ENCODE data around the gene STXBP3.
"Not testable (repeated sequence)": the region's sequence is repeated elsewhere in the genome, so short reads cannot be mapped to it uniquely, and the experiment has no call there.

STXBP3 gene

DNA sequence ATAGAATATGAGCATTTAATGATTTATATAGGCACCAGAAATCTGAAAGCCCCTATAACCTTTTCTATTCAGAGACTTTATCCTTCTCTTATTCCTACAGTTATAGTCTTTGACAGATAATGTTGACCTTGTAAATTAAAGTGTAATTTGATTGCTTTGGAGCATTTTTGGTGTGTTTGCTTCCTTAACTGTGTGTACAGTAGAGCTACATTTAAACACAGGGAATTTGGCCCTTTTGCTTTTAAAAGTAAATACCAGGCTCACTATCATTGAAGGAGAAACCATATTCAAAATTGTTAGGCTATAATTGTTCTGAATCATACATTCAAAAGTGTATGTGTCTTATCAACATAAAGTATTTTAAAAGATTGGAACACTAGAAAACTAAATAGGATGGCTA is 33.0 kb downstream of the STXBP3 start:
- no peaks in the 10 kb centered on the region for H3K27me3 ChIP-seq (ENCODE audit: insufficient read depth, low read length)
- H3K9me3 ChIP-seq (ENCODE audit: insufficient read depth, low read depth, low read length), result peaks cover 13% of the 10 kb centered on the region
- H3K4me1 ChIP-seq (ENCODE audit: insufficient read depth, low read length), result no peaks in the 10 kb centered on the region
- no peak overlapping the region for H3K27ac ChIP-seq (ENCODE audit: low read depth, low read length)
- H3K4me3 ChIP-seq (ENCODE audit: low read length), result no peak overlapping the region
- no peak overlapping the region for H3K9ac ChIP-seq (ENCODE audit: low read depth, low read length)
- H3K36me3 ChIP-seq (ENCODE audit: insufficient read depth, low read length), result peaks cover 85% of the 10 kb centered on the region

DNA sequence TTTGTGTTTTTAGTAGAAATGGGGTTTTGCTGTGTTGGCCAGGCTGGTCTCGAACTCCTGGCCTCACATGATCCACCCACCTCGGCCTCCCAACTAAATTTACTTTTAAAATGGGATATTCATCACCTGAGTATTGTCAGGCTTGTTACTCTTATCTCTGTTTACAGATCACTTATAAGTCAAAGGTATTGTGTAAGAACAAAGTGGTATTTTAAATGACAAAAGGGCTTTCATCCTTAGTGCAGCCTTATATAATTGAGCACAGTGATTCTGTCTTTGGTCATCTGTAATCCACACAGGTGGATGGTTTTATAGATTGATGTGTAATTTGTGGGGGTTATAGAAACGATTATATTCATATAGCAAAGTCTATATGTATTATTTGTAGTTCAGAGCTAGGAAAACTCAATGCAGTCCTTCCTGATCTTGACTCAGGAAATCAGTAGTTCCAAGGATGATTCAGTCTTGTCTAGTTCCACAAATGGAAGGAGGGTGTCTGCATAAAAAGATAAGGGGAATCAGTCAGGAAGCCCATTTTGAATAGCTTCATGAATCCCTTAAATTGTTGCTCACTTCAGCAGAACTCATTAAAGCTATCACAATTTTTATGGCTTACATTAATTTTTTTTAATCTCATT is 34.6 kb downstream of the STXBP3 start:
- H3K9ac ChIP-seq (ENCODE audit: low read depth, low read length), result no peak overlapping the region
- H3K9me3 ChIP-seq (ENCODE audit: insufficient read depth, low read depth, low read length), result peaks cover 29% of the 10 kb centered on the region
- H3K36me3 ChIP-seq (ENCODE audit: insufficient read depth, low read length), result peaks cover 86% of the 10 kb centered on the region
- H3K4me3 ChIP-seq (ENCODE audit: low read length), result no peak overlapping the region
- no peaks in the 10 kb centered on the region for H3K4me1 ChIP-seq (ENCODE audit: insufficient read depth, low read length)
- WGBS, result 100% methylated on average over 1 of the region's 3 CpGs
- H3K27ac ChIP-seq (ENCODE audit: low read depth, low read length), result no peak overlapping the region
- no peaks in the 10 kb centered on the region for H3K27me3 ChIP-seq (ENCODE audit: insufficient read depth, low read length)

DNA sequence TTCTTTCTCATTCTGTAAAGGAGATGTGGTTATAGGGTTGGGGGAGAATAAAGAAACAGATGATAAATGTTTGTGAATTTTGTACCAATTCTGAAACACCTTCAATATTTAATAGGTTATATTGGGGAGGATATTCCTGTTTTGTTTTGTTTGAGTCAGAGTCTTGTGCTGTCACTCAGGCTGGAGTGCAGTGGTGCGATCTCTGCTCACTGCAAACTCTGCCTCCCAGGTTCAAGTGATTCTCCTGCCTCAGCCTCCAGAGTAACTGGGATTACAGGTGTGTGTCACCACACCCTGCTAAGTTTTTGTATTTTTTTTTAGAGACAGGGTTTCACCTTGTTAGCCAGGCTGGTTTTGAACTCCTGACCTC is 35.1 kb downstream of the STXBP3 start:
- H3K27ac ChIP-seq (ENCODE audit: low read depth, low read length); H3K27me3 ChIP-seq (ENCODE audit: insufficient read depth, low read length); H3K4me3 ChIP-seq (ENCODE audit: low read length); H3K4me1 ChIP-seq (ENCODE audit: insufficient read depth, low read length); H3K9ac ChIP-seq (ENCODE audit: low read depth, low read length): not testable (repeated sequence)
- Histone ChIP-seq H3K36me3 (ENCODE audit: insufficient read depth, low read length) (peaks cover 86% of the 10 kb centered on the region), H3K9me3 (ENCODE audit: insufficient read depth, low read depth, low read length) (peaks cover 34% of the 10 kb centered on the region)
- 100% methylated on average over 1 of the region's 1 CpG for WGBS

DNA sequence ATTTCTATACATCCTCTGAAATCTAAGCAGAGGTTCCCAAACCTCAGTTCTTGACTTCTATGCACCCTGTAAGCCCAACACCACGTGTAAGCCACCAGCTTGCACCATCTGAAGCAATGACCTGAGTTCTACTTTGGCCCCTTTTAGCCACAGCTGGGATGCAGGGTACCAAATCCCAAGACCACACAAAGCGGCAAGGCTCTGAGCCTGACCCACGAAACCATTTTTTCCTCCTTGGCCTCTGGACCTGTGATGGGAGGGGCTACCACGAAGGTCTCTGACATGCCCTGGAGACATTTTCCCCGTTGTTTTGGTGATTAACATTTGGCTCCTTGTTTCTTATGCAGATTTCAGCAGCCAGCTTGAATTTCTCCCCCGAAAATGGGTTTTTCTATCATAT is 38.8 kb downstream of the STXBP3 start:
- WGBS, result 92% methylated on average over 6 of the region's 6 CpGs
- H3K36me3 ChIP-seq (ENCODE audit: insufficient read depth, low read length), result peaks cover 64% of the 10 kb centered on the region
- no peak overlapping the region for H3K4me3 ChIP-seq (ENCODE audit: low read length)
- H3K4me1 ChIP-seq (ENCODE audit: insufficient read depth, low read length), result no peaks in the 10 kb centered on the region
- H3K27me3 ChIP-seq (ENCODE audit: insufficient read depth, low read length), result no peaks in the 10 kb centered on the region
- peaks cover 35% of the 10 kb centered on the region for H3K9me3 ChIP-seq (ENCODE audit: insufficient read depth, low read depth, low read length)
- H3K27ac ChIP-seq (ENCODE audit: low read depth, low read length), result no peak overlapping the region
- H3K9ac ChIP-seq (ENCODE audit: low read depth, low read length), result no peak overlapping the region

DNA sequence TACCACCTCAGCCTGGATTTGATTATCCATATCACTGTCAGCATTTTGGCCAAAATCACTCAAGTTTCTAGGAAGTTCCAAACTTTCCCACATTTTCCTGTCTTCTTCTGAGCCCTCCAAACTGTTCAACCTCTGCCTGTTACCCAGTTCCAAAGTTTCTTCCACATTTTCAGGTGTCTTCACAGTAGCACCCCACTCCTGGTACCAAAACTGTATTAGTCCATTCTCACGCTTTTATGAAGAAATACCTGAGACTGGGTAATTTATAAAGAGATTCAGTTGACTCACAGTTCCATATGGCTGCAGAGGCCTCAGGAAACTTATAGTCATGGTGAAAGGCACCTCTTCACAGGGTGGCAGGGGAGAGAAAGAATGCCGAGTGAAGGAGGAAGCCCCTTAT is 39.4 kb downstream of the STXBP3 start:
- no peak overlapping the region for H3K9ac ChIP-seq (ENCODE audit: low read depth, low read length)
- no peaks in the 10 kb centered on the region for H3K27me3 ChIP-seq (ENCODE audit: insufficient read depth, low read length)
- 94% methylated on average over 2 of the region's 2 CpGs for WGBS
- H3K4me3 ChIP-seq (ENCODE audit: low read length), result no peak overlapping the region
- peaks cover 64% of the 10 kb centered on the region for H3K36me3 ChIP-seq (ENCODE audit: insufficient read depth, low read length)
- no peaks in the 10 kb centered on the region for H3K4me1 ChIP-seq (ENCODE audit: insufficient read depth, low read length)
- peaks cover 35% of the 10 kb centered on the region for H3K9me3 ChIP-seq (ENCODE audit: insufficient read depth, low read depth, low read length)
- no peak overlapping the region for H3K27ac ChIP-seq (ENCODE audit: low read depth, low read length)

- Histone ChIP-seq H3K36me3 (ENCODE audit: insufficient read depth, low read length) (peaks cover 63% of the 10 kb centered on the region), H3K9me3 (ENCODE audit: insufficient read depth, low read depth, low read length) (peaks cover 19% of the 10 kb centered on the region)
- WGBS, result 91% methylated on average over 1 of the region's 1 CpG
These were observed 45.3 kb downstream of the STXBP3 start for GRCh38 chr1:108791790-108792189.

DNA sequence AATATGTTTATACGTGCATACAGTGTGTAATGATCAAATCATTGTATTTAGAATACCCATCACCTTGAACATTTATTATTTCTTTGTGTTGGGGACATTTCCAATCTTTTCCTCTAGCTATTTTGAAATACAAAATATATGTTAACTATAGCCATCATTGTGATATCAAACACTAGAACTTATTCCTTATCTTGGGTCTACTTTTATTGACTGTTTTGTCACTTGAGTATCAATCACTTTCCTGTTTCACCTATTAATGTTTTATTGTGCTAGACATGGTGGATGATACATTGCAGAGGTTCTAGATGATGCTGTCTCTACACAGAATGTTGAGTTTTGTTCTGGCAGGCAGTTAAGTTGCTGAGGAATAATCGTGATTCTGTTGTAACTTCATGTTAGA is 45.9 kb downstream of the STXBP3 start:
- Histone ChIP-seq H3K4me1 (ENCODE audit: insufficient read depth, low read length) (no peaks in the 10 kb centered on the region), H3K4me3 (ENCODE audit: low read length) (no peak overlapping the region), H3K36me3 (ENCODE audit: insufficient read depth, low read length) (peaks cover 62% of the 10 kb centered on the region), H3K27me3 (ENCODE audit: insufficient read depth, low read length) (no peaks in the 10 kb centered on the region), H3K9me3 (ENCODE audit: insufficient read depth, low read depth, low read length) (peaks cover 19% of the 10 kb centered on the region), H3K9ac (ENCODE audit: low read depth, low read length) (no peak overlapping the region), H3K27ac (ENCODE audit: low read depth, low read length) (no peak overlapping the region)
- WGBS, result 82% methylated on average over 1 of the region's 2 CpGs

More at GRCh38 chr1:108791790-108792189, 45.3 kb downstream of the STXBP3 start:
- no peak overlapping the region for H3K9ac ChIP-seq (ENCODE audit: low read depth, low read length)
- H3K27me3 ChIP-seq (ENCODE audit: insufficient read depth, low read length), result no peaks in the 10 kb centered on the region
- H3K4me1 ChIP-seq (ENCODE audit: insufficient read depth, low read length), result no peaks in the 10 kb centered on the region
- no peak overlapping the region for H3K4me3 ChIP-seq (ENCODE audit: low read length)
- H3K27ac ChIP-seq (ENCODE audit: low read depth, low read length), result no peak overlapping the region

DNA sequence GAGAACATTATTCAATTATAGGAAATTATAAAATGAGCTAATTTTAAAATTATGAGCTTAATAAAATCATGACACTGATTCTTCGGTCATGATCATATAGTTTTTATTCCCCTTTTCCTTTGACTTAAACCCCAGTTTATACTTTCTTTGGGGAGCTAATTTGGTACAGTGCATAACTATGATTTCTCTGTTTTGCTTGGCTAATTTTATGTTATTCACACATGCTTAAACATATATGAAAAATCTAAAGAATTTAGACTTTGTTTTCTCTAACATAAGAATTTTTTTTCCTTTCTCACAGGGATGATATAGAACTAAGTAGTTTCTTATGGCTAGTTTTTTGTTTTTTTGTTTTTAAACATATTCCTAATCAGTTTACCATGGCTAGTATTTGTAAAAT is 52.5 kb downstream of the STXBP3 start:
- no CpG with 5 or more reads among the region's 1 CpG for WGBS
- Histone ChIP-seq H3K9me3 (ENCODE audit: insufficient read depth, low read depth, low read length) (no peaks in the 10 kb centered on the region), H3K4me1 (ENCODE audit: insufficient read depth, low read length) (no peaks in the 10 kb centered on the region), H3K4me3 (ENCODE audit: low read length) (no peak overlapping the region), H3K36me3 (ENCODE audit: insufficient read depth, low read length) (peaks cover 84% of the 10 kb centered on the region), H3K27me3 (ENCODE audit: insufficient read depth, low read length) (no peaks in the 10 kb centered on the region), H3K27ac (ENCODE audit: low read depth, low read length) (no peak overlapping the region), H3K9ac (ENCODE audit: low read depth, low read length) (no peak overlapping the region)

GRCh38 chr1:108801101-108801500 is 54.6 kb downstream of the STXBP3 start:
- no peak overlapping the region for H3K27ac ChIP-seq (ENCODE audit: low read depth, low read length)
- no peaks in the 10 kb centered on the region for H3K9me3 ChIP-seq (ENCODE audit: insufficient read depth, low read depth, low read length)
- H3K4me3 ChIP-seq (ENCODE audit: low read length), result no peak overlapping the region
- peaks cover 76% of the 10 kb centered on the region for H3K36me3 ChIP-seq (ENCODE audit: insufficient read depth, low read length)
- no peak overlapping the region for H3K9ac ChIP-seq (ENCODE audit: low read depth, low read length)
- no peaks in the 10 kb centered on the region for H3K4me1 ChIP-seq (ENCODE audit: insufficient read depth, low read length)
- H3K27me3 ChIP-seq (ENCODE audit: insufficient read depth, low read length), result no peaks in the 10 kb centered on the region

DNA sequence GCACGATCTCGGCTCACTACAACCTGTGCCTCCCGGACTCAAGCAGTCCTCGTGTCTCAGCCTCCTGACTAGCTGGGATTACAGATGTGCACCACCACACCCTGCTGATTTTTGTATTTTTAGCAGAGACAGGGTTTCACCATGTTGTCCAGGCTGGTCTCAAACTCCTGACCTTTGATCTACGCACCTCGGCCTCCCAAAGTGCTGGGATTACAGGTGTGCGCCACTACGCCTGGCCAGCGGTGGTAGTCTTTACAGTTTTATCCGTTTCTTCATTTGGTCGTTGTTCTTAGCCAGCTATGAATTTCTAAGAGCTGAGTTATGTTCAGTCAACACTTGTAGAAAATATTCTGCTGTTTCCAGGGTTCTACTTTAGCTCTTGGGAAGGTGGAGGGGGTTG is 57.1 kb downstream of the STXBP3 start:
- no peak overlapping the region for H3K27ac ChIP-seq (ENCODE audit: low read depth, low read length)
- no peaks in the 10 kb centered on the region for H3K4me1 ChIP-seq (ENCODE audit: insufficient read depth, low read length)
- no peak overlapping the region for H3K4me3 ChIP-seq (ENCODE audit: low read length)
- 97% methylated on average over 11 of the region's 11 CpGs for WGBS
- H3K9ac ChIP-seq (ENCODE audit: low read depth, low read length), result no peak overlapping the region
- no peaks in the 10 kb centered on the region for H3K27me3 ChIP-seq (ENCODE audit: insufficient read depth, low read length)
- H3K9me3 ChIP-seq (ENCODE audit: insufficient read depth, low read depth, low read length), result no peaks in the 10 kb centered on the region
- peaks cover 70% of the 10 kb centered on the region for H3K36me3 ChIP-seq (ENCODE audit: insufficient read depth, low read length)

GRCh38 chr1:108808438-108808837 is 62.0 kb downstream of the STXBP3 start:
- Histone ChIP-seq H3K9me3 (ENCODE audit: insufficient read depth, low read depth, low read length) (no peaks in the 10 kb centered on the region), H3K4me1 (ENCODE audit: insufficient read depth, low read length) (no peaks in the 10 kb centered on the region), H3K27me3 (ENCODE audit: insufficient read depth, low read length) (no peaks in the 10 kb centered on the region), H3K36me3 (ENCODE audit: insufficient read depth, low read length) (peaks cover 35% of the 10 kb centered on the region), H3K27ac (ENCODE audit: low read depth, low read length) (no peak overlapping the region), H3K9ac (ENCODE audit: low read depth, low read length) (no peak overlapping the region), H3K4me3 (ENCODE audit: low read length) (no peak overlapping the region)
- 96% methylated on average over 4 of the region's 4 CpGs for WGBS

GRCh38 chr1:108811611-108812010 is 65.1 kb downstream of the STXBP3 start:
- Histone ChIP-seq H3K9me3 (ENCODE audit: insufficient read depth, low read depth, low read length) (no peaks in the 10 kb centered on the region), H3K4me3 (ENCODE audit: low read length) (no peak overlapping the region), H3K9ac (ENCODE audit: low read depth, low read length) (no peak overlapping the region), H3K27me3 (ENCODE audit: insufficient read depth, low read length) (no peaks in the 10 kb centered on the region), H3K36me3 (ENCODE audit: insufficient read depth, low read length) (peaks cover 13% of the 10 kb centered on the region), H3K27ac (ENCODE audit: low read depth, low read length) (no peak overlapping the region), H3K4me1 (ENCODE audit: insufficient read depth, low read length) (peaks cover 21% of the 10 kb centered on the region)
- 96% methylated on average over 3 of the region's 3 CpGs for WGBS
